GM19463 (cell line): ENCODE measurements around the gene TEX52.

Experiments
- ATAC-seq: cut with Tn5 transposase; IDR thresholded peaks from one replicate; pipeline ENCODE4 v1.9.1; 2021; ENCODE audit warnings: mild to moderate bottlenecking, moderate library complexity; ENCODE audit not compliant: unreplicated experiment

TEX52 gene

GRCh38 chr12:2857021-2857431 lies at the start of gene TEX52:
Gene TEX52, minus strand, starts transcription at chr12:2857039. Its CDS starts 13 bp downstream, at chr12:2857026.
- ATAC-seq: no peak

DNA sequence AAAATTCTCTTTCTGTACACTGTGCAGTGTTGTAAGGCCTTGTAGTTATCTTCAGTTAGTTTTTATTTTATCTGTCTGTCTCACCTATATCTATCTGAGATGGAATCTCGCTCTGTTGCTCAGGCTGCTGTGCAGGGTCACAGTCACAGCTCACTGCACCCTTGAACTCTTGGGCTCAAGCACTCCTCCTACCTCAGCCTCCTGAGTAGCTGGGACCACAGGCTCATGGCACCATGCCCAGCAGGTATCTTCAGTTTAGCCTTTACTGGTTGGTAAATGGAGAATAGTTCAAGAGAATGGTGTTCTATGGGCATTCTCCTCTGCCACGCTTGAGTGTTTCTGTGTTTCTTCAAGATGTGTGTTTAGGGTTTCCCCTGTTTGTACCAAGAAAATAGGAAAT lies 47.4 kb upstream of the TEX52 start:
- ATAC-seq: no peak

DNA sequence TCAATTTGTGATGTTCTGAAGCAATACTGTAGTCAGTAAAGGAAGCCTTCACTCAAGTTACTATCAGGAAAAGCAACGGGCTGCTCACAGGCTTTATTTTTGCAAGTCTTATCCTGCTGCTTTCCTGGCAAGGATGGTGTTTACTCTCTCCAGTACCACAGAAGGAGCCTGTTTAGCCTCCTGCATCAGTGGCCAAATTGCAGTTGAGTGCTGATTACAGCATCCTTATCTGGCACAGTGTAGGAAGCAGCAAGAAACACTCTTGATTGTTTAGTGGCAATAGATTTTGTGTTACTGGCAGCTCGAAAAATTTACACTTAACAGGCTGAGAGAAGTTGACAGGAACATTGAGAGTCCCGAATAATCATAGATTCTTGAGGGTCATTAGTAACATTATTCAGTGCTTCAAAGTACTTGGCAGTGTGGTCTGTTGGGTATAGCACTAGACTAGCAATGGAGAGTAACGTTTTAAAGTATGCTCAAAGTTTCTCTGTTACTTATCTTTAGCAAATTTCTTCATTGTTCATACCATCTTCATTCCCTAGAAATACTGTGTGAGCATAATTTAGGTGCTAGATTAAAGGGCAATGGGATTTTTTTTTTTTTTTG lies 45.5 kb upstream of the TEX52 start:
- no peak for ATAC-seq

DNA sequence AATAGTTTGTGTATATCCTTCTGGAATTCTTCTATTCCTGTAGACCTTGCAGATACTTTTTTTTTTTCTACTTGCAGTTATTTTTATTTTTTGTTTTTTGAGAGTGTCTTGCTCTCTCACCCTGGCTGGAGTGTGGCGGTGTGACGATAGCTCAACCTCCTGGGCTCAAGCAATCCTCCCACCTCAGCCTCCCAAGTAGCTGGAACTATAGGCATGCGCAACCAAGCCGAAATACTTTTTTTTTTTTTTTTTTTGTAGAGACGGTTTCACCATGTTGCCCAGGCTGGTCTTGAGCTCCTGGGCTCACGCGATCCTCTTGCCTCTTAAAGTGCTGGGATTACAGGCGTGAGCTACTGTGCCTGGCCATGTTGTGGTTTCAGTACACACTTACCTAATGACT lies 43.8 kb upstream of the TEX52 start:
- ATAC-seq: no peak

DNA sequence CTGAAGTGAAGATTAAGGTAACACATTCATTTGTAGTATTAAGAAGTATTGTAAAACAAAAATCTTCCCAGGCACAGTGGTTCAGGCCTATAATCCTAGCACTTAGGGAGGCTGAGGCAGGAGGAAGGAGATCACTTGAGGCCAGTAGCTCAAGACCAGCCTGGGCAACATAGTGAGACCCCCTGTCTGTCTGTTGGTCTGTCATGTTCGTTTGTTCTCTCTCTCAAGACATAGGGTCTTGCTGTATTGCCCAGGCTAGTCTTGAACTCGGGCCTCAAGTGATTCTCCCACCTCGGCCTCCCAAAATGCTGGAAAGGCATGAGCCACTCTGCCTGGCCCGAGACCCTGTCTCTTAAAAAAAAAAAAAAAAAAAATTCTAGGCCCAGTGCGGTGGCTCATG lies 40.6 kb upstream of the TEX52 start:
- no peak for ATAC-seq

DNA sequence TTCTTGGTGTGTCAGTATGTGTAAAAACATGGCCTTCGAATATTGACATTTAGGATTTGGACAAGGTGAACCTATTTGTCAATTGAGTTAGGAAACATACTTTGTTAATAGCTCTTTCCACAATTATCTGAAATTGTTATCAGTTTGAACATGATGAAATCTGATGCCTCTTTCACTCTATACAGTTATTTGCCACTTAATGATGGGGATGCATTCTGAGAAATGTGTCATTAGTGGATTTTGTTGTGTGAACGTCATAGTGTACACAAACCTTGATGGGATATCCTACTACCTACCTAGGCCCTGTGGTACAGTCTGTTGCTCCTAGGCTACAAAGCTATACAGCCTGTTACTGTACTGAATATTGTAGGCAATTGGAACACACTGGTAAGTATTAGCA lies 38.7 kb upstream of the TEX52 start:
- ATAC-seq: no peak

GRCh38 chr12:2895051-2895451 lies 38.2 kb upstream of the TEX52 start:
- no peak for ATAC-seq

DNA sequence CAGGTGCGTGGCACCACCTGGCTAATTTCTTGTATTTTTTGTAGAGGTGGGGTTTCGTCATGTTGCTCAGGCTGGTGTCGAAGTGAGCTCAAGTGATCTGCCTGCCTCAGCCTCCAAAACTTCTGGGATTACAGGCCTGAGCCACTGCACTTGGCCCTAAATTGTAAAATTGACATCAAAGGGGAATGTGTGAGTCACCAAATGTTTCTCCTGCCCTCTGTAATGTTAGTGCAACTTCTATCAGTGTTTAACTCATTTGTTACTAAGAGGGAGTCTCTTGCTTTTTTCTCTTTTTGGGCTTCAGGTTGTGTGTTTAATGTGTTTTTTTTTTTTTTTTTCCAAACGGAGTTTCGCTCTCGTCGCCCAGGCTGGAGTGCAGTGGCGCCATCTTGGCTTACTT lies 36.2 kb upstream of the TEX52 start:
- no peak for ATAC-seq

DNA sequence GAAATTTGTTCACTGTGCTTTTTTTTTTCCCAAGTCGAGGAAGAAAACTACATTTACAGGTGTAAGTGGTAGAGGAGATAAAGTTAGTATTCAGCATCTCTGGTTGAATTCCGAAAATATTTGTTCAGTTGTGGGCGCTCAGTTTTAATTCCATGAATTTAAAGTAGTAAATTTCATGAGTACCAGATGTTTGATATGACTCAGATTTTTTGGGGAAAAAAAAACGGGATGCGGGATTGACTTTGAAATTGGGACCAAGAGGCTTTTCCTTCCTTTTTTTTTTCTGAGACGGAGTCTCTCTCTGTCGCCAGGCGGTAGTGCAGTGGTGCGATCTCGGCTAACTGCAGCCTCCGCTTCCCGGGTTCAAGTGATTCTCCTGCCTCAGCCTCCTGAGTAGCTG lies 35.4 kb upstream of the TEX52 start:
- ATAC-seq: no peak

DNA sequence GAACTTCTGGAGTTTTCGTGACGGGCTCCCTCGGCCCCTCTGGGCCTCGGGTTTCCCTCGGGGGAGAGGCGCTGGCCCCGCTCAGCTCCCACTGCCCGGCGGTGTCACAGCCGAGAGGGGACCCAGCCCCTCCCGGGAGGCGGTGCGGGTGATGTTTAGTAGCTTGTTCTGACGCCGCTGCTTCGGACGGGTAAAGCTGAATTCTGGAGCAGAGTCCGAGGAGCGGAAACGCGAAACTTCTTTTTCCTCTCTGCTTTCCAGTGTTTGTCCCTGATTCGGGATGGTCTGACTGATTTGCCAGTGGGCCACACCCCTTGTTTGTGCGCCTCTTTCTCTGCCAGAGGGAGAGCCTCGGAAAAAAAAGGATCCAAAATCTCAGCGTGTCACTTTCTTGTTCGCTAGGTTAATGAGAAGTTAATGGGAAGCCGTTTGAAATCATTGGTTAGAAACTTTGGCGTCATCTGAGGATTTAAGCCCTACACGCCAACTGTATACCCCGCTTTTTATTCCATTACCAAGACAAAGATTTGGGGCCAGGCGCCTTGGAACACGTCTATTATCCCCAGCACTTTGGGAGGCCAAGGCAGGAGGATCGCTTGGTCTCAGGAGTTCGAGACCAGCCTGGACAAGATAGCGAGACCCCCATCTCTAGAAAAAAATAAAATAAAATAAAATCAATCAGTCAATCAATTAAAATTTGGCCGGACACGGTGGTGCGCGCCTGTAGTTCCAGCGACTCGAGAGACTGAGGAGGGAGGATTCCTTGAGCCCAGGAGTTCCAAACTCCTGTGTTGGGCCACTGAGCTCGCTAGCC lies 34.6 kb upstream of the TEX52 start:
- peak; percentile 12 for ATAC-seq

- peak; percentile 98 for ATAC-seq
Observed at GRCh38 chr12:2890388-2891239, 33.8 kb upstream of the TEX52 start, which contains the start of gene TULP3. Gene TULP3, plus strand, starts transcription at chr12:2890891. Its CDS starts 57 bp downstream, at chr12:2890948.

GRCh38 chr12:2890001-2890387 lies 33.2 kb upstream of the TEX52 start:
- ATAC-seq: no peak

- no peak for ATAC-seq
Observed at GRCh38 chr12:2886768-2887450, 30.1 kb upstream of the TEX52 start.

DNA sequence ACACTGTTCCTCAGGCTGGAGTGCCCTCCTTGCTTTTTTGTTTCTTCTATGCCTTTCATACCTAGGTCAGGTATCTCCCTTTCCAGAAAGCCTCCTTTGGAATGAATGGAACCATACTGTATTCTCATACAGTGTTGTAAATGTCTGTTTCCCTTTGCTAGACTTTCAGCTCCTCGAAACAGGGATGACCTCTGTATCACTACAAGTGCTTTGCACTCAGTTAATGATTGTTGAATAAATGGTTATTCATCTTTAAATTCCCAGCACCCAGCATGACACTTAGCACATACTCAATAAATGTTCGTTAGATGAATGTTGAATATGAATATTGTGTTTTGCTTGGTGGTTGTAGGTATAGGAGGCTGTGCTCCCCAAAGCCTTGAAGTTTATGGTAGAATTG lies 28.0 kb upstream of the TEX52 start:
- ATAC-seq: no peak

GRCh38 chr12:2879853-2880252 lies 23.0 kb upstream of the TEX52 start:
- no peak for ATAC-seq

GRCh38 chr12:2877953-2878732 lies 21.3 kb upstream of the TEX52 start:
- ATAC-seq: no peak

DNA sequence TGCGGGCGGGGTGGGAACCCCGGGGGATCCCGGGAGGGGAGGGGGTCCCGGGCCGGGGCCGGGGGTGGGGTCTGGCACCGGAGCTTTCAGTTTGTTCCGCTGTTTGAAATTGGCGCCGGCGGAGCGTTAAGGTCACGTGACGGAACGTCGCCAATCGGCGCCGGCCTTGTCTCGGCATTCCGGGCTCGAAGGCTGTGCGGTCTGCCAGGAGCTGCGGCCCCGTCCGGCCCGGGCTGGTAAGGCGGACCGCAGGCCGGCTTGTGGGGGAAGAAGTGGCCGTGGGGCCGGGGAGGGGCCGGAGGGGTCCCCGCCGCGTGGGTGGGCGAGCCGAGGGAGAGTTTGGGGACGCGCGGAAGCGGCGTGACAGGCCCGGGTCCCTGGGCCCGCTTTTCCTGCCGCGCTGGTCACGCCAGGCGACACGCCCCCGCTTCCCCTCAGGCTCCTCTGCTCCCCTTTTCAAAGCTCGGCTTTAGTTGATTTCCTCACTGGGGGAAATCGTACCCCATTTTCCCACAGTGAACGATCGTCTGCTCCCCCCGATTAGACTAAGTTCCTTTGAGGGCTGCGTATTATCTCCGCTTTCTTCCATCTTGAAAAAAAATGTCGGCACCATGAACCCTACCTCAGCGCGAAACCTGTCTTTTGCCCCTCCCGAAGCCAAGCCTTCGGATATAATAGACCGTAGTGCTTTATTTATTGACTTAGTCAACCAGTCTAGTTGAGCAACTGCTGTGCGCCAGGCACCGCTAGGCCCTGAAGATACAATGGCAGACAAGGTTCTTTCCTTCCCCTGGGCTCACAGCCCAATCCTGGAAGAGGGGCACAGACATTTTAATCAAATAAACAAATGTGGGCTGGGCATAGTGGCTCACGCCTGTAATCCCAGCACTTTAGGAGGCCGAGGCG lies 20.5 kb upstream of the TEX52 start, which contains the start of the genes FOXM1 and RHNO1:
Gene FOXM1 (minus strand): TSS at position 128 of the 906 bp plus-strand sequence. CDS start 2,696 bp downstream, outside the sequence.
Gene RHNO1 (plus strand): TSS at position 177 of the 906 bp plus-strand sequence. CDS start 8,144 bp downstream, outside the sequence.
- peak; percentile 74 for ATAC-seq

- peak; percentile 25 for ATAC-seq
Observed at GRCh38 chr12:2876431-2877046, 19.7 kb upstream of the TEX52 start.
